DMS53 treated with DMSO at 0.1 percent for 48 hours (cell line): ENCODE results near the gene RNASEH2A.

Experiments used
- DNase-seq: peaks from one replicate; lab custom pipeline; 2025; ENCODE audit not compliant: unreplicated experiment; lab: John Stamatoyannopoulos, UW

Gene RNASEH2A

DNA sequence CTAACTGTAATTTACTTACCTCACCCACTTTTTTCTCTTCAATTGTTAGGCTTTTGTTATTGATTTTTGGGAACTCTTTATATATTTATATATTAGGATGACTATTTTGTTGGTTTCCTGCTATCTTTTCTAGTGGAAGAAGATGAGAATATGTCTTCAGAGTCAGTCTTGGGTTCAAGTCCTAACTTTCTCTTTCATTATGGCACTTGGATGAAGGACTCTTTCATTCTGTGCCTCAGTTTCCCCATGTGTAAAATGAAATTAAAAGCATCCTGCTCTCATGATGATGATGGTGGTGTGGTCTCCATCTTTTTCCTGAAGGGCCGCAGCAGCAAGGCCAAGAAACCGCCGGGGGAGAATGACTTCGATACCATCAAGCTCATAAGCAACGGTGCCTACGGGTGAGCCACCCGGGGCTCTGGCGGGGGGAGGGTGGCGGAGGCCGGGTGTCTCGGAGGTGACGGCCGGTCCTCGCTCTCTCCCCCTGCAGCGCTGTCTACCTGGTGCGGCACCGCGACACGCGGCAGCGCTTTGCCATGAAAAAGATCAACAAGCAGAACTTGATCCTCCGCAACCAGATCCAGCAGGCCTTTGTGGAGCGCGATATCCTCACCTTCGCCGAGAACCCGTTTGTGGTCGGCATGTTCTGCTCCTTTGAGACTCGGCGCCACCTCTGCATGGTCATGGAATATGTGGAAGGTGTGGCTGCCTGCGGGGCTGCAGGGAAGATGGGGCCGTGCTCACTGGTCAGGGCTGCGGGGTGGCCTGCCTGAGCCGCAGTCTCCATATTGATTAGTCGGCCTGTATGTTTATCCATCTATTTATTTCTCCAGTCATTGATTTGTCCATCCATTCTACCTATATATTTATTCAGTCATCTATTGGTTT is 51.9 kb downstream of the RNASEH2A start:
- DNase-seq = no peak

DNA sequence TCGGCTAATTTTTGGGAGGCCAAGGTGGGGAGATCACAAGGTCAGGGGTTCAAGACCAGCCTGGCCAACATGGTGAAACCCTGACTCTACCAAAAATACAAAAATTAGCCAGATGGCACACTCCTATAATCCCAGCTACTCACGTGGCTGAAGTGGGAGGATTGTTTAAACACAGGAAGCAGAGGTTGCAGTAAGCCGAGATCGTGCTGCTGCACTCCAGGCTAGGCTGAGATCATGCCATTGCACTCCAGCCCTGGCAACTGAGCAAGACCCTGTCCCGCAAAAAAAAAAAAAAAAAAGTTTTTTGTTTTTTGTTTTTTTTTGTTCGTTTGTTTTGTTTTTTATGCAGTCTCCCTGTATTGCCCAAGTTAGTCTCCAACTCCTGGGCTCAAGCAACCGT is 53.2 kb downstream of the RNASEH2A start:
- no peak for DNase-seq
